GM23338 (cell line): ENCODE results near the gene ZNF239. TPM values are rescaled to one million over a fixed set of nuclear protein-coding genes. Genes with fewer than 3 reads are reported as not detected.

Source experiments
- ATAC-seq: fragments of 200-7000 bp; cut with Tn5 transposase; 3 replicates; pipeline ENCODE4 v1.9.1; 2020
- DNase-seq: peaks from one replicate; pipeline ENCODE4 v3.0.0-alpha.2; 2015; ENCODE audit warnings: low spot score
- H2AFZ ChIP-seq: fragments of 200-600 bp; sonication (generic); 2 replicates; pipeline ENCODE4 v1.8.0; 2016; ENCODE audit warnings: antibody characterized with exemption, mild to moderate bottlenecking, moderate library complexity
- H3F3A ChIP-seq: fragments of 200-600 bp; sonication (generic); replicated peaks from 2 replicates; pipeline ENCODE4 v1.8.0; 2017; ENCODE audit warnings: antibody characterized with exemption, mixed run types, low read depth
- H3K27ac ChIP-seq: fragments of 200-600 bp; sonication (generic); 2 replicates; pipeline ENCODE4 v1.6.1; 2016; ENCODE audit warnings: low read depth
- H3K27me3 ChIP-seq: fragments of 200-600 bp; sonication (generic); 2 replicates; pipeline ENCODE4 v1.8.0; 2016; ENCODE audit warnings: mild to moderate bottlenecking, mixed run types, moderate library complexity; ENCODE audit not compliant: insufficient read depth
- H3K36me3 ChIP-seq: fragments of 200-600 bp; sonication (generic); 2 replicates; pipeline ENCODE4 v1.8.0; 2016; ENCODE audit warnings: mild to moderate bottlenecking; ENCODE audit not compliant: insufficient read depth
- H3K4me1 ChIP-seq: fragments of 200-600 bp; sonication (generic); 2 replicates; pipeline ENCODE4 v1.8.0; 2016; ENCODE audit warnings: mild to moderate bottlenecking, moderate library complexity; ENCODE audit not compliant: insufficient read depth
- H3K4me2 ChIP-seq: fragments of 200-600 bp; sonication (generic); 2 replicates; pipeline ENCODE4 v1.7.1; 2017; ENCODE audit warnings: mixed run types
- H3K4me3 ChIP-seq: fragments of 200-600 bp; sonication (generic); 2 replicates; pipeline ENCODE4 v1.6.1; 2016; ENCODE audit warnings: mixed run types
- H3K79me2 ChIP-seq: fragments of 200-600 bp; sonication (generic); replicated peaks from 2 replicates; pipeline ENCODE4 v1.8.0; 2017; ENCODE audit warnings: mild to moderate bottlenecking; ENCODE audit not compliant: insufficient read depth
- H3K9me2 ChIP-seq: fragments of 200-600 bp; sonication (generic); 2 replicates; pipeline ENCODE4 v1.8.0; 2017; ENCODE audit not compliant: insufficient read depth
- H4K20me1 ChIP-seq: fragments of 200-600 bp; sonication (generic); replicated peaks from 2 replicates; pipeline ENCODE4 v1.8.0; 2017; ENCODE audit warnings: mild to moderate bottlenecking; ENCODE audit not compliant: insufficient read depth
- H3K27ac Mint-ChIP-seq: 2 replicates; pipeline ENCODE4 v1.8.0; 2020; ENCODE audit warnings: inconsistent platforms, mild to moderate bottlenecking, moderate library complexity, mixed read lengths
- H3K27me3 Mint-ChIP-seq: 3 replicates; pipeline ENCODE4 v1.8.0; 2022; ENCODE audit warnings: low read depth, mild to moderate bottlenecking, moderate library complexity, mixed read lengths, inconsistent platforms; ENCODE audit not compliant: insufficient read depth, poor library complexity
- H3K36me3 Mint-ChIP-seq: 3 replicates; pipeline ENCODE4 v1.8.0; 2021; ENCODE audit warnings: low read depth, mild to moderate bottlenecking, inconsistent platforms, moderate library complexity, mixed read lengths
- H3K4me1 Mint-ChIP-seq: 3 replicates; pipeline ENCODE4 v1.8.0; 2020; ENCODE audit warnings: mild to moderate bottlenecking, inconsistent platforms, mixed read lengths
- H3K4me3 Mint-ChIP-seq: 3 replicates; pipeline ENCODE4 v1.8.0; 2021; ENCODE audit warnings: moderate library complexity, mild to moderate bottlenecking, inconsistent platforms, mixed read lengths
- H3K9me3 Mint-ChIP-seq: 3 replicates; pipeline ENCODE4 v1.8.0; 2020; ENCODE audit warnings: moderate library complexity, mild to moderate bottlenecking, inconsistent platforms, mixed read lengths
- CREB1 ChIP-seq: fragments of 250-450 bp; sonication (Bioruptor Pico); IDR thresholded peaks from 2 replicates; pipeline ENCODE4 v1.5.0; 2020; ENCODE audit warnings: low read depth, mild to moderate bottlenecking, moderate library complexity
- CTCF ChIP-seq, 2 experiments: fragments of 200-600 bp in 1 of 2; sonication (generic) in 1 of 2; conservative IDR thresholded peaks; 2 replicates each; pipeline versions ENCODE4 v1.5.1 to v1.6.1; 2016 to 2017; ENCODE audit warnings: antibody characterized with exemption in 2 of 2, low read depth in 2 of 2, mild to moderate bottlenecking in 2 of 2, moderate library complexity in 1 of 2
- ETS1 ChIP-seq: IDR thresholded peaks from 2 replicates; pipeline ENCODE4 v1.6.1; 2016; ENCODE audit warnings: antibody characterized with exemption
- EZH2phosphoT487 ChIP-seq: fragments of 200-600 bp; sonication (generic); IDR thresholded peaks from one replicate; pipeline ENCODE4 v1.8.1; 2018; ENCODE audit warnings: antibody characterized with exemption; ENCODE audit not compliant: unreplicated experiment
- JUNB ChIP-seq: IDR thresholded peaks from one replicate; pipeline ENCODE4 v1.6.1; 2016; ENCODE audit warnings: antibody characterized with exemption; ENCODE audit not compliant: unreplicated experiment
- POLR2AphosphoS5 ChIP-seq: IDR thresholded peaks from 2 replicates; pipeline ENCODE4 v1.6.1; 2016; ENCODE audit warnings: antibody characterized with exemption, low read depth
- REST ChIP-seq: IDR thresholded peaks from one replicate; pipeline ENCODE4 v1.6.1; 2018; ENCODE audit warnings: antibody characterized with exemption; ENCODE audit not compliant: unreplicated experiment
- STAT1 ChIP-seq: IDR thresholded peaks from one replicate; pipeline ENCODE4 v1.6.1; 2016; ENCODE audit warnings: antibody characterized with exemption; ENCODE audit not compliant: unreplicated experiment
- ZNF331 ChIP-seq: fragments of 250-450 bp; sonication (Bioruptor Pico); IDR thresholded peaks from 2 replicates; pipeline ENCODE4 v1.5.0; 2020; ENCODE audit warnings: low read depth, mild to moderate bottlenecking, moderate library complexity
- ZNF462 ChIP-seq: fragments of 250-450 bp; sonication (Bioruptor Pico); IDR thresholded peaks from 2 replicates; pipeline ENCODE4 v1.5.0; 2020; ENCODE audit warnings: mild to moderate bottlenecking, moderate library complexity
- polyA plus RNA-seq: library from polyadenylated mRNA; unstranded; fragments of >200 nt; fragmentation: Nextera tagmentation; extraction: Ambion mirVana; gene quantifications from 2 replicates; pipeline ENCODE4 v1.2.1, GENCODE V29; 2016
- total RNA-seq: library from RNA; depleted of rRNA; stranded (reverse); fragments of >200 nt; shearing (Covaris generic); gene quantifications from 2 replicates; pipeline ENCODE4 v1.2.3, GENCODE V29; 2014

Gene ZNF239
- total and polyA plus RNA-seq, 2 experiments from 2014 or later, result 6.7 to 13.8 TPM

GRCh38 chr10:43610636-43611035 is 36.2 kb upstream of the ZNF239 start (continued):
- TF ChIP-seq REST (no peak), JUNB (no peak), CTCF (conservative IDR thresholded peaks at IDR 0.05; ENCODE audit: low read depth in 2 of 2) (no peak), ETS1 (no peak), CREB1 (CRISPR knock-in tag) (no peak)

GRCh38 chr10:43607199-43607573 is 32.8 kb upstream of the ZNF239 start:
- DNase-seq (no peak), ATAC-seq (no peak)
- H3K27me3 ChIP-seq, result no peaks in the 10 kb centered on the region
- no peak overlapping the region for H3K27ac ChIP-seq
- H3K4me3 ChIP-seq, result peak overlapping the region; percentile 75
- H3K9me3 Mint-ChIP-seq, result peaks cover 15% of the 10 kb centered on the region
- H4K20me1 ChIP-seq, result no peaks in the 10 kb centered on the region
- peaks cover 3% of the 10 kb centered on the region; the same call in 1 of the 2 replicates for H3K9me2 ChIP-seq
- H3K27ac Mint-ChIP-seq, result no peak overlapping the region
- H2AFZ ChIP-seq, result peak overlapping the region; percentile 87
- H3K4me3 Mint-ChIP-seq, result peak overlapping the region; percentile 84
- peaks cover 45% of the 10 kb centered on the region for H3K36me3 Mint-ChIP-seq
- no peaks in the 10 kb centered on the region for H3F3A ChIP-seq
- H3K4me2 ChIP-seq, result peak overlapping the region; percentile 89
- H3K27me3 Mint-ChIP-seq, result peaks cover 9% of the 10 kb centered on the region
- H3K4me1 ChIP-seq, result no peaks in the 10 kb centered on the region; the same call in 1 of the 2 replicates
- peaks cover 16% of the 10 kb centered on the region; the same call in 1 of the 2 replicates for H3K36me3 ChIP-seq
- peaks cover 10% of the 10 kb centered on the region for H3K4me1 Mint-ChIP-seq
- H3K79me2 ChIP-seq, result no peaks in the 10 kb centered on the region
- TF ChIP-seq EZH2phosphoT487 (no peak), CTCF (conservative IDR thresholded peaks at IDR 0.05; ENCODE audit: low read depth in 2 of 2) (no peak), ZNF462 (CRISPR knock-in tag) (no peak), STAT1 (no peak), ZNF331 (no peak), CREB1 (CRISPR knock-in tag) (no peak), POLR2AphosphoS5 (no peak)
